ENCODE measurements around the gene MED12.

DNA sequence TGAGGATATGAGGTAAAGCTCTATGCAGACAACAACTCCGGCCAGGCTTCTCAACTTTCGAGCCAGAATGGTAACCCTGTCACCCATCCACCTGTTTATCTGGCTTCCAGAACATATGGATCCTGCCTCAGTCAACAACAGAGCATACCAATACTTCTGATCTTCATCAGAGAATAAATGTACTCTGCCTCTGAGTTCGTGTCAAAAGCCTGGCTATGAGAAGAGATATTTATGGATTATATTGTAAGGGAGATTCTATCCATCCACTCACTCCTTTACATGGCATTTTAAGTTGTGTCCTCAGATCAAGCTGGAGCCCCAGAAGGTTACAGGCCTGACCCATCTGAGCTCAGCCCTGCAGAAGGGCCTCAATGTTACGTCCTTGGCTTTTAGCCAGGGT, 32.5 kb upstream of the MED12 start:
- TF ChIP-seq CTCF (IDR thresholded peaks at IDR 0.05; ENCODE audit: insufficient read depth, low read length, poor library complexity, severe bottlenecking) (no peak), EZH2phosphoT487 (conservative IDR thresholded peaks at IDR 0.05; ENCODE audit: low read length) (no peak)

Data from SU-DHL-6 (cell line).